K562 (cell line): ENCODE data around the gene PLEKHM2.

Experiments used
- AFF4 ChIP-seq: sonication (generic); formaldehyde crosslinking; IDR thresholded peaks from 2 replicates; pipeline ENCODE4 v1.8.0; 2023; ENCODE audit warnings: mild to moderate bottlenecking, missing genetic modification reagents
- POLR2A ChIP-seq: fragments of 450-650 bp; conservative IDR thresholded peaks from 2 replicates; pipeline ENCODE4 v1.6.1; 2016
- ZBTB49 ChIP-seq: sonication (generic); formaldehyde crosslinking; IDR thresholded peaks from 2 replicates; pipeline ENCODE4 v1.8.0; 2022; ENCODE audit warnings: missing genetic modification reagents, mild to moderate bottlenecking, borderline replicate concordance
- ZNF274 ChIP-seq: IDR thresholded peaks from 2 replicates; pipeline ENCODE4 v1.6.1; 2011; ENCODE audit warnings: low read depth, mild to moderate bottlenecking, low read length, moderate library complexity, borderline replicate concordance

- TF ChIP-seq AFF4 (no peak), ZNF274 (no peak), ZBTB49 (CRISPR knock-in tag) (no peak), POLR2A (no peak)
Measured at GRCh38 chr1:15731735-15732685, 47.9 kb downstream of the PLEKHM2 start.
